Cardiac muscle cell (in vitro differentiated cells and primary cell): ENCODE measurements around the gene CCDC78. TPM values are rescaled to one million over a fixed set of nuclear protein-coding genes. Genes with fewer than 3 reads are reported as not detected.
A peak's percentile ranks its signal among the peaks of the same experiment; 100 is the strongest.

Experiments
- DNase-seq, 2 donors: peaks; one replicate each; pipeline versions ENCODE4 v3.0.0 to v3.0.0-alpha.2; 2010 to 2017; ENCODE audit warnings: low read depth in 1 of 2, low spot score in 1 of 2
- H3K27ac ChIP-seq: fragments of 200-600 bp; sonication (generic); 2 replicates; pipeline ENCODE4 v1.5.1; 2016
- H3K27me3 ChIP-seq: fragments of 200-600 bp; sonication (generic); 2 replicates; pipeline ENCODE4 v1.6.0; 2016; ENCODE audit warnings: control low read depth
- H3K36me3 ChIP-seq: fragments of 200-600 bp; sonication (generic); 2 replicates; pipeline ENCODE4 v1.5.1; 2016; ENCODE audit warnings: control low read depth
- H3K4me1 ChIP-seq: fragments of 200-600 bp; sonication (generic); 2 replicates; pipeline ENCODE4 v1.8.1; 2017; ENCODE audit warnings: low read depth, mild to moderate bottlenecking, mixed run types
- H3K4me3 ChIP-seq: fragments of 200-600 bp; sonication (generic); 2 replicates; pipeline ENCODE4 v1.5.1; 2016; ENCODE audit warnings: mild to moderate bottlenecking
- H3K9me3 ChIP-seq: fragments of 200-600 bp; sonication (generic); 2 replicates; pipeline ENCODE4 v1.5.1; 2017; ENCODE audit warnings: low read depth, mild to moderate bottlenecking, control low read depth
- polyA plus RNA-seq: library from polyadenylated mRNA; unstranded; fragments of >200 nt; fragmentation: Nextera tagmentation; extraction: Ambion mirVana; gene quantifications from 2 replicates; pipeline ENCODE4 v1.2.1, GENCODE V29; 2016
- total RNA-seq: library from RNA; depleted of rRNA; stranded (reverse); fragments of >200 nt; gene quantifications from 2 replicates; pipeline ENCODE4 v1.2.3, GENCODE V29; 2016
- TF ChIP-seq, protein P1 (sequence below): IDR thresholded peaks from 2 replicates; pipeline ENCODE4 v1.5.1; 2012; ENCODE audit warnings: low read depth, mild to moderate bottlenecking, low read length

Gene CCDC78
- total and polyA plus RNA-seq, 2 experiments from 2014 or later = 4.2 to 16.5 TPM

DNA sequence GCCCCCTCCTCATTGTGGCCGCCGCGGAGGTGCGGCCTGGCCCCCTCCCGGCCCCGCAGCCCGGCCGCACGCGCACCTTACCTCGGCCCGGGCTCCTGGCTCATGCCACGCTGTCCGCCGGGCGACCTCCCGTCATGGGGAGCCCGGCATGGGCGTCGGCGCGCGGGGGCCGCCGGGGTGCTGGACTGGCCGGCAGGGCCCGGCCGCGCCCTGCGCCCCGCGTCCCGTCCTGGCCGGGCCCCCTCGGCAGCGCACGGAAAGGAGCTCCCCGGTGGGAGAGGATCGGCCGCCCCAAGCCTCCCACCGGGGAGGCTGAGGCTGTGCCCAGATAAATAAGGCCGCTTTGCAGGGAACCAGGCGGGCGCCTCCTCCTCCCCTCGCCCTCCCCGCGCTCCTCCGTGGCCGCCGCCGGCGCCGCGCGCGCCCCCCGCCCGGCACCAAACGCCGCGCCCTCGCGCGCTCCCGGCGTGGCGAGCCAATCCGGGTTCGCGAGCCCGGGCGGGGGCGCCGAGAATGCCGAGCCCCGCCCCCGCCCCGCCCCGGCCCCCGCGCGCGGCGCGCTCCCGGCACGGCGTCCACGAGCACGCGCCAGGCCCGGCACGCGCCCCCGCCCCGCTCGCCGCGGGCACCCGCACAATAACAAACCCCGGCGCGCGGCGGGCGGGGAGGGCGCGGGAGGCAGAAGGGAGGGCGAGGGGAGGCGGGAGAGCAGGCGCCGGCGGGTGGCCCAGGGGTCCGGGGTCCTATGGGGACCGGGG is 20.6 kb downstream of the CCDC78 start, which contains the start of gene FBXL16:
TSS of gene FBXL16 (minus strand) at position 371 of the 758 bp plus-strand sequence. CDS start 8,396 bp downstream, outside the sequence.
- peaks cover 86% of the 10 kb centered on the region for H3K27me3 ChIP-seq
- no peaks in the 10 kb centered on the region for H3K9me3 ChIP-seq
- H3K27ac ChIP-seq = no peak within 1 kb of the TSS
- H3K4me3 ChIP-seq = no peak within 1 kb of the TSS
- no peak for DNase-seq
- no peaks in the 10 kb centered on the region for H3K36me3 ChIP-seq
- H3K4me1 ChIP-seq = peaks cover 10% of the 10 kb centered on the region
- TF ChIP-seq, protein P1, sequence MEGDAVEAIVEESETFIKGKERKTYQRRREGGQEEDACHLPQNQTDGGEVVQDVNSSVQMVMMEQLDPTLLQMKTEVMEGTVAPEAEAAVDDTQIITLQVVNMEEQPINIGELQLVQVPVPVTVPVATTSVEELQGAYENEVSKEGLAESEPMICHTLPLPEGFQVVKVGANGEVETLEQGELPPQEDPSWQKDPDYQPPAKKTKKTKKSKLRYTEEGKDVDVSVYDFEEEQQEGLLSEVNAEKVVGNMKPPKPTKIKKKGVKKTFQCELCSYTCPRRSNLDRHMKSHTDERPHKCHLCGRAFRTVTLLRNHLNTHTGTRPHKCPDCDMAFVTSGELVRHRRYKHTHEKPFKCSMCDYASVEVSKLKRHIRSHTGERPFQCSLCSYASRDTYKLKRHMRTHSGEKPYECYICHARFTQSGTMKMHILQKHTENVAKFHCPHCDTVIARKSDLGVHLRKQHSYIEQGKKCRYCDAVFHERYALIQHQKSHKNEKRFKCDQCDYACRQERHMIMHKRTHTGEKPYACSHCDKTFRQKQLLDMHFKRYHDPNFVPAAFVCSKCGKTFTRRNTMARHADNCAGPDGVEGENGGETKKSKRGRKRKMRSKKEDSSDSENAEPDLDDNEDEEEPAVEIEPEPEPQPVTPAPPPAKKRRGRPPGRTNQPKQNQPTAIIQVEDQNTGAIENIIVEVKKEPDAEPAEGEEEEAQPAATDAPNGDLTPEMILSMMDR = no peak

DNA sequence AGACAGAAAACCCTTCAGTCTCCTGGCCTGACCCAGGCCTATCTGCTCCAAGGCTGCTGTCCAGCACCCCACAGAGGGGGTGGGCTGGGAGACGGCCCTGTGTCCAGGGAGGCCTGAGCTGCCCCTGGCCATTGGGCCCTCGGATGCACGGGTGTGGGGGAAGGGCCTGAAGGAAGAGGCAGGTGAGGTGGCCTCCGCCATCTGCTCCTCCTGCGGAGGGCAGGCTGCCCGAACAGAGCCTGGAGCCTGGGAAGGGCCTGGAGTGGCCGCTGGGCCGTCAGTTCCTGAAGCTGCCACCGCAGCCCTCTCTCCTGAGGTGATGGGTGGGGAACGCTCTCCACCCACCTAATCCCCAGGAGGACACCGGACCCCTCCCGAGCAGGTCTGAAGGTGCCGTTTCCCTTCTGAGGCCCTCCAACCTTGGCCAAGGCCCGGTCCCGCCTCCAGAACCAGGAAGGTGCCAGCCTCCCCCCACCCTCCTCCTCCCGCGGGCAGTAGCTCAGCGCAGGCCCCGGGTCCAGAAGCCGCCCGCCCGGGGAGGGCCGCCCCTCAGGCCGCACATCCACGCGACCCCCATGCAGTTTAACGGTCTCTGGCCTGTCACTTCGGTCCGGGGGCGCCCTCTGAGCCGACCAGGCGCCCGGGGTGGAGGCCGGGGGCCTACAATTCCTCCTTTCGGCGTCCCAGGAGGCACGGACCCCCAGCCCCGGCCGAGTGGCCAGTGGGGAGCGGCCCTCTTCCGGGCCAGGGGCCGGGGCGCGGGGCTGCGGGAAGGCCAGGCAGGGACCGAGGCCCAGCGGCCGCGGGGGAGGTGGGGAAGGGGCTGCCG is 21.5 kb downstream of the CCDC78 start:
- peak in 1 of 2 donors; percentile 46 for DNase-seq
- no peaks in the 10 kb centered on the region for H3K9me3 ChIP-seq
- TF ChIP-seq, protein P1 = no peak
- H3K36me3 ChIP-seq = no peaks in the 10 kb centered on the region
- no peak overlapping the region for H3K27ac ChIP-seq
- no peak overlapping the region for H3K4me3 ChIP-seq
- H3K4me1 ChIP-seq = peaks cover 1% of the 10 kb centered on the region
- H3K27me3 ChIP-seq = peaks cover 95% of the 10 kb centered on the region

DNA sequence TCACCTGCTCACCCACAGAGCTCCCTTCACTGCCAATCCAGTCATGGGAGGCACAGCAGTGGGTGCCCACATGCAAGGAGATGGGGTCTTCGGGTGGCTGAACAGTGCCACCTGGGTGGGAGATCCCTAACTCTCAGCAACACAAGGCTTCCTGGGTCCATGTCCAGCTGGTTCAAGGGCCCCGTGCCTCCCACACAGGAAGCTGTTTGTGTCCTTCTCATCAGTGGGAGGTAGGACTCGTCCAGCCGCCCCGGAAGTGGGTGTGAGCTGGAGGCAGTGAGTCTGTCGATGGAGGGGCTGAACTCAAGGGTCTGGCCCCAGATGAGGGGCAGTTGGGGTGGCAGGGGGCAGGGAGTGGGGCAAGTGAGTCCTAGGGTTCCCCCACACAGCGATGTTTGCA is 22.2 kb downstream of the CCDC78 start:
- TF ChIP-seq, protein P1 = no peak
- Histone ChIP-seq H3K27ac (no peak overlapping the region), H3K27me3 (peaks cover 99% of the 10 kb centered on the region), H3K4me3 (no peak overlapping the region), H3K9me3 (no peaks in the 10 kb centered on the region), H3K4me1 (no peaks in the 10 kb centered on the region), H3K36me3 (no peaks in the 10 kb centered on the region)
- no peak for DNase-seq

DNA sequence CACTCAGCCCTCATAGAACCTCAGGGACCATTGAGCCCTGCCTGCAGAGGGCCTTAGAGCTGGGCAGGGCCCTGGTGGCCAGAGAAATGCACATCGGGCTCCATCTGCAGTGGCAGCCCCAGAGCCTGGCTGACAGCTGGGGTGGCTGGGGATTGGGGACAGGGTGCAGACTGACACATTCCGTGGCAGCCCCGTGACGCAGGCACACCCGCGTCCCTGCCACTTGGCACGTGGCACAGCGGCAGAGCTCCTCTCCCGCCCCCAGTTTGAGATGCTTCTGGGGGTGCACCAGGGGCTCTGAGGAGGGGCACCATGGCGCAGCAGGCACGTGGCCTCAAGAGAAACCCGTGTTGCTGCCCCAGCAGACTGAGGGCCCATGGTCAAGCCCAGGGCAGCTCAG is 22.8 kb downstream of the CCDC78 start:
- no peak overlapping the region for H3K27ac ChIP-seq
- no peaks in the 10 kb centered on the region for H3K4me1 ChIP-seq
- TF ChIP-seq, protein P1 = no peak
- H3K9me3 ChIP-seq = no peaks in the 10 kb centered on the region
- H3K4me3 ChIP-seq = no peak overlapping the region
- H3K27me3 ChIP-seq = peaks cover 99% of the 10 kb centered on the region
- H3K36me3 ChIP-seq = no peaks in the 10 kb centered on the region
- DNase-seq = no peak

DNA sequence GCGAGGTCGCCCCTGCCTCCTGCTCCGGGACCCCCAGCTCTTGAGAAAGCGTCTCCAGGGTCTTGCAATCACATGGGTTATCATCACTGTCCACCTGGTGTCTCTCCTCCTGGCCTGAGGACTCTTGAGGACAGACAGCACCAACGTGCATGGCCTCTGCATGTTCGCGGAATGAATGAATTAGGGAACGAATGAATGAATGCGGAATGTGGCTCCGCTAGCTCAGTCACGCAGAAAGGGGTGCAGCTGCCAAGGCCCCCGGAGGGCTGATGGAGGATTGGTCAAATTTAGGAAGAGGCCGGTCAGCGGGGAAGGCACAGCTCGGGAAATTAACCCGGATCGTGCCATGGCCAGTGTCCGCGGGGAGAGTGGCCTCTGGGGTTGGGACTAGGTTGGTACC is 23.9 kb downstream of the CCDC78 start:
- Histone ChIP-seq H3K4me3 (no peak overlapping the region), H3K27me3 (peaks cover 99% of the 10 kb centered on the region), H3K4me1 (no peaks in the 10 kb centered on the region), H3K27ac (no peak overlapping the region), H3K36me3 (no peaks in the 10 kb centered on the region), H3K9me3 (no peaks in the 10 kb centered on the region)
- TF ChIP-seq, protein P1 = no peak
- DNase-seq = no peak
